Measurements from ENCODE around the gene TRANK1.
"Not testable (repeated sequence)": the region's sequence is repeated elsewhere in the genome, so short reads cannot be mapped to it uniquely, and the experiment has no call there.

TRANK1 gene

GRCh38 chr3:36890261-36890660 lies 54.6 kb downstream of the TRANK1 start:
- Histone ChIP-seq H3K4me1 (ENCODE audit: insufficient read depth, low read length) (peaks cover 2% of the 10 kb centered on the region), H3K36me3 (ENCODE audit: insufficient read depth, low read length) (no peaks in the 10 kb centered on the region), H3K27me3 (ENCODE audit: insufficient read depth, low read length) (no peaks in the 10 kb centered on the region), H3K4me3 (ENCODE audit: low read length) (no peak overlapping the region), H3K9me3 (ENCODE audit: low read length) (no peaks in the 10 kb centered on the region), H2AFZ (ENCODE audit: low read depth, low read length) (no peak overlapping the region)

DNA sequence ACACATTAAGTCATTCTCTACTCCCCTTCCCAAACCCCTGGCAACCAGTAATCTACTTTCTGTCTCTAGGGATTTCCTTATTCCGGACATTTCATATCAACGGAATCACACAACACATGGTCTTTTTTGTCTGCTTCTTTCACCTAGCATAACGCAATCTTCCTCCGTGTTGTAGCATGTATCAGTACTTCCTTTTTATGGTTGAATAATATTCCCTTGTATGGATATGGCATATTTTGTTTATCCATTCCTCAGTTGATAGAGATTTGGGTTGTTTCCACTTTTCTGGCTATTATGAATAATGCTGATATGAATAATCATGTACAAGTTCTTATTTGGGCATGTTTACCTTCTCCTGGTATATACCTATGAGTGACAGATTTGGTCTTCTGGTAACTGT lies 63.1 kb downstream of the TRANK1 start:
- H3K4me3 ChIP-seq (ENCODE audit: low read length) = no peak overlapping the region
- H3K27me3 ChIP-seq (ENCODE audit: insufficient read depth, low read length) = no peaks in the 10 kb centered on the region
- no peak overlapping the region for H2AFZ ChIP-seq (ENCODE audit: low read depth, low read length)
- H3K9me3 ChIP-seq (ENCODE audit: low read length) = no peaks in the 10 kb centered on the region
- no peaks in the 10 kb centered on the region for H3K4me1 ChIP-seq (ENCODE audit: insufficient read depth, low read length)
- no peaks in the 10 kb centered on the region for H3K36me3 ChIP-seq (ENCODE audit: insufficient read depth, low read length)

DNA sequence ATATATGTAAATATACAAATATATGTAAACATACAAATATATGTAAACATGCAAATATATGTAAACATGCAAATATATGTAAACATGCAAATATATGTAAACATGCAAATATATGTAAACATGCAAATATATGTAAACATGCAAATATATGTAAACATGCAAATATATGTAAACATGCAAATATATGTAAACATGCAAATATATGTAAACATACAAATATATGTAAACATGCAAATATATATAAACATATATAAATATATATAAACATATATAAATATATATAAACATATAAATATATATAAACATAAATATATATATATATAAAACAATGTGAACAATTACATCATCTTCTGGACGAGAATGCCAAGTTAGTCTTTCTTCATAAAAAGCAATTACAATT lies 65.0 kb downstream of the TRANK1 start:
- H3K27me3 ChIP-seq (ENCODE audit: insufficient read depth, low read length); H2AFZ ChIP-seq (ENCODE audit: low read depth, low read length): not testable (repeated sequence)

GRCh38 chr3:36877930-36878685 lies 66.7 kb downstream of the TRANK1 start:
- Histone ChIP-seq H3K4me3 (ENCODE audit: low read length) (no peak overlapping the region), H2AFZ (ENCODE audit: low read depth, low read length) (no peak overlapping the region), H3K4me1 (ENCODE audit: insufficient read depth, low read length) (peaks cover 12% of the 10 kb centered on the region), H3K27me3 (ENCODE audit: insufficient read depth, low read length) (no peaks in the 10 kb centered on the region), H3K9me3 (ENCODE audit: low read length) (no peaks in the 10 kb centered on the region), H3K36me3 (ENCODE audit: insufficient read depth, low read length) (no peaks in the 10 kb centered on the region)

More for the DNA sequence above, 65.0 kb downstream of the TRANK1 start:
- not testable (repeated sequence) for H3K9me3 ChIP-seq (ENCODE audit: low read length); H3K36me3 ChIP-seq (ENCODE audit: insufficient read depth, low read length); H3K4me3 ChIP-seq (ENCODE audit: low read length); H3K4me1 ChIP-seq (ENCODE audit: insufficient read depth, low read length)

- Histone ChIP-seq H2AFZ (ENCODE audit: low read depth, low read length) (no peak overlapping the region), H3K36me3 (ENCODE audit: insufficient read depth, low read length) (no peaks in the 10 kb centered on the region), H3K4me1 (ENCODE audit: insufficient read depth, low read length) (peaks cover 12% of the 10 kb centered on the region), H3K27me3 (ENCODE audit: insufficient read depth, low read length) (no peaks in the 10 kb centered on the region), H3K4me3 (ENCODE audit: low read length) (no peak overlapping the region), H3K9me3 (ENCODE audit: low read length) (no peaks in the 10 kb centered on the region)
Measured at GRCh38 chr3:36876181-36876936, 68.5 kb downstream of the TRANK1 start.

DNA sequence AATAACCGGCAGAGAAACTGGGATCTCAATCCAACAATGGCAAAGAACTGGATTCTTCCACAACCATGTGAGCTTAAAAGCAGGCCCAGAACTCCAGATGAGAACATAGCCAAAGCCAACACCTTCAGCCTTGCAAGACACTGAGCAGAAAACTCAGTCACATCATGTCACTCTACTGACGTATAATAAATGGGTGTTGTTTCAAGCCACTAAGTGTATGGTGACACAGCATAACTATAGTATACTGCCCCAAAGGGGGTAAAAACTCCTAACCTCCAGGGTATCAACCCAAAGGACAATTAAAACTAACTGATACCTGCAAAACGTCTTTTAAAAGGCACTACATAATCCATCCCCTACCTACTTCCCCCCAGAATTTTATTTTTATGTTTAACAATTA lies 69.5 kb downstream of the TRANK1 start:
- no peak overlapping the region for H3K4me3 ChIP-seq (ENCODE audit: low read length)
- H3K27me3 ChIP-seq (ENCODE audit: insufficient read depth, low read length) = no peaks in the 10 kb centered on the region
- H2AFZ ChIP-seq (ENCODE audit: low read depth, low read length) = no peak overlapping the region
- H3K36me3 ChIP-seq (ENCODE audit: insufficient read depth, low read length) = no peaks in the 10 kb centered on the region
- H3K4me1 ChIP-seq (ENCODE audit: insufficient read depth, low read length) = peaks cover 12% of the 10 kb centered on the region
- no peaks in the 10 kb centered on the region for H3K9me3 ChIP-seq (ENCODE audit: low read length)

GRCh38 chr3:36874424-36874823 lies 70.4 kb downstream of the TRANK1 start:
- Histone ChIP-seq H3K4me1 (ENCODE audit: insufficient read depth, low read length) (peaks cover 12% of the 10 kb centered on the region), H3K27me3 (ENCODE audit: insufficient read depth, low read length) (no peaks in the 10 kb centered on the region), H3K36me3 (ENCODE audit: insufficient read depth, low read length) (no peaks in the 10 kb centered on the region), H3K4me3 (ENCODE audit: low read length) (no peak overlapping the region), H2AFZ (ENCODE audit: low read depth, low read length) (peak overlapping the region; percentile 36), H3K9me3 (ENCODE audit: low read length) (no peaks in the 10 kb centered on the region)

DNA sequence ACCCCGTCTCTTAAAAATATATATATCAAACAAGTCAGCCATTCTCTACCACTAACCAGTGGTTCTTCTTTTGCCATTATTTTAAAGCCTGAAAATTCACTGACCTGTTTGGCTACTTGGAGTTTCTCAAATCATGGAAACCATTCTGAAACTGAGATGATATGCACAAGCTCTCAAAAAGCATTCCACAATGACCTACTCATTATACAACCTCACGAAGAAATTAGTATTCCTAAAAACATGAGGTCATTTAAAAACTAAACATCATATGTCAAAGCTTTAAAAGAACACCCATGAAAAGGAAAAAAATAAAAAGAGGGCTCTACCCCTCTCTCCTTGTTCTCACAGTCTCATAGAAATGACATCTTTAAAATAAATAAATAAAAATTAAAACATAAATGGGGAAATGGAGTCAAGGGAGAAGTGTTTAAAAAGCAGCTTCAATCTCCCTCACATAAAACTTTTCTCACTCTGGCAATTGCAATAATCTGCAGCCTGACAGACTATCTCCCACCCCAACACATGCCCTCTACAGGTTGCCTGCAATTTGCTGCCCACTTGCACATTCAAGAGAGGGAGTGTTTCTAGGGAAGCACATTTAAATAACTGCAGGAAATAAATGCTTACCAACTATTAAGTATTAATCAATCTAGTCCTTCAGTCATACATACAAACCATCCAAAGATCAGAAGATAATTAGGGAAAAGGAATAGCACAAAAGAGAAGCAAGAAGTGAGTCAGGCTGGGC lies 73.3 kb downstream of the TRANK1 start:
- H2AFZ ChIP-seq (ENCODE audit: low read depth, low read length) = no peak overlapping the region
- H3K9me3 ChIP-seq (ENCODE audit: low read length) = no peaks in the 10 kb centered on the region
- H3K4me1 ChIP-seq (ENCODE audit: insufficient read depth, low read length) = peaks cover 12% of the 10 kb centered on the region
- no peak overlapping the region for H3K4me3 ChIP-seq (ENCODE audit: low read length)
- H3K36me3 ChIP-seq (ENCODE audit: insufficient read depth, low read length) = no peaks in the 10 kb centered on the region
- H3K27me3 ChIP-seq (ENCODE audit: insufficient read depth, low read length) = no peaks in the 10 kb centered on the region

GRCh38 chr3:36868614-36869436 lies 76.0 kb downstream of the TRANK1 start:
- H3K4me1 ChIP-seq (ENCODE audit: insufficient read depth, low read length) = no peaks in the 10 kb centered on the region
- no peaks in the 10 kb centered on the region for H3K27me3 ChIP-seq (ENCODE audit: insufficient read depth, low read length)
- H2AFZ ChIP-seq (ENCODE audit: low read depth, low read length) = no peak overlapping the region
- no peaks in the 10 kb centered on the region for H3K9me3 ChIP-seq (ENCODE audit: low read length)
- no peaks in the 10 kb centered on the region for H3K36me3 ChIP-seq (ENCODE audit: insufficient read depth, low read length)
- no peak overlapping the region for H3K4me3 ChIP-seq (ENCODE audit: low read length)

DNA sequence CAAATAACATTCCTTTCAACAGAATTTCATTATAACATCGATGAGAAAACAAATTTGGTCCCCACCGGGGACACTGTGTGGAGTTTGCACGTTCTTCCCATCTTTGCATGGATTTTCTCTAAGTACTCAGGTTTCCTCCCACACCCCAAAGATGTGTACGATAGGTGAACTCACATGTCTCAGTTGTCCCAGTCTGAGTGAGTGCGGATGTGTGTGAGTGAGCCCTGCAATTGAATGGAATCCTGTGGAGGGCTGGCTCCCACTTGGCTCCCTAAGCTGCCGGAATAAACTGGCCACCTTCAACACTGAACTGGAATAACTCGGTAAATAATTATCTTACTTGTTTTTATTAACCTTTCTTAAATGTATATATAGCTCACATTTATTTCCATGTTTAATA lies 77.0 kb downstream of the TRANK1 start:
- Histone ChIP-seq H3K4me3 (ENCODE audit: low read length) (no peak overlapping the region), H3K9me3 (ENCODE audit: low read length) (no peaks in the 10 kb centered on the region), H3K36me3 (ENCODE audit: insufficient read depth, low read length) (no peaks in the 10 kb centered on the region), H2AFZ (ENCODE audit: low read depth, low read length) (no peak overlapping the region), H3K27me3 (ENCODE audit: insufficient read depth, low read length) (no peaks in the 10 kb centered on the region), H3K4me1 (ENCODE audit: insufficient read depth, low read length) (no peaks in the 10 kb centered on the region)

DNA sequence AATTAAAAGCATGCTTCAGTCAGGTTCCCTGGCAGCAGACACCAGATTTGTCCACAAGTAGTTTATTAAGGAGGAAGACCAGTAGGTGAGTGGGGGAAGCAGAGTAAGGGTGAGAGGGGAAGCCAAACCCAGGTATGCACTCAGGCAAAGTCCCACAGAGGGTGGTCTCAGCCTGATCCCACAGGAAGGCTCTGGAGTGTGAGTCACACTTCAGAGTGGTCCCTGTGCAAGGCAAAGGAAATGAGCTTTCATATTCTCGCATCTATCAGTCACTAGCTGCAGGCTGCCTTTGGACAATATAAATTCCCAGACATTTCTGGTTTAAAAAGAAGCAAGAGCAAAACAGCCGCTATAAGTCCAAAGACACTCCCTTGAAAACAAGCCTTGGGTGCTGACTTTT lies 78.5 kb downstream of the TRANK1 start:
- no peaks in the 10 kb centered on the region for H3K9me3 ChIP-seq (ENCODE audit: low read length)
- no peaks in the 10 kb centered on the region for H3K36me3 ChIP-seq (ENCODE audit: insufficient read depth, low read length)
- no peak overlapping the region for H3K4me3 ChIP-seq (ENCODE audit: low read length)
- H3K27me3 ChIP-seq (ENCODE audit: insufficient read depth, low read length) = no peaks in the 10 kb centered on the region
- H3K4me1 ChIP-seq (ENCODE audit: insufficient read depth, low read length) = no peaks in the 10 kb centered on the region
- H2AFZ ChIP-seq (ENCODE audit: low read depth, low read length) = no peak overlapping the region

GRCh38 chr3:36864180-36865053 lies 80.4 kb downstream of the TRANK1 start:
- no peak overlapping the region for H2AFZ ChIP-seq (ENCODE audit: low read depth, low read length)
- no peak overlapping the region for H3K4me3 ChIP-seq (ENCODE audit: low read length)
- H3K9me3 ChIP-seq (ENCODE audit: low read length) = no peaks in the 10 kb centered on the region
- no peaks in the 10 kb centered on the region for H3K4me1 ChIP-seq (ENCODE audit: insufficient read depth, low read length)
- H3K27me3 ChIP-seq (ENCODE audit: insufficient read depth, low read length) = no peaks in the 10 kb centered on the region
- no peaks in the 10 kb centered on the region for H3K36me3 ChIP-seq (ENCODE audit: insufficient read depth, low read length)
